GM10248 (cell line): Measurements from ENCODE around the gene SSR4.

Source experiments
- CTCF ChIA-PET: fragments of 300-600 bp; sonication (Branson Sonifier 250); formaldehyde crosslinking; extraction: SDS; loops from one replicate; lab custom pipeline; 2021; ENCODE audit warnings: antibody characterized with exemption; lab: Yijun Ruan, JAX
- POLR2A ChIA-PET: fragments of 350-650 bp; sonication (Branson Sonifier 250); formaldehyde crosslinking; extraction: SDS; loops from one replicate; lab custom pipeline; 2020; ENCODE audit warnings: antibody characterized with exemption; lab: Yijun Ruan, JAX
- DNase-seq: peaks from one replicate; pipeline ENCODE4 v3.0.0; 2012; ENCODE audit errors: extremely low spot score
- TF ChIP-seq, protein P1 (sequence below): IDR thresholded peaks from 2 replicates; pipeline ENCODE4 v1.5.1; 2012; ENCODE audit warnings: mild to moderate bottlenecking, low read depth; ENCODE audit errors: extremely low read depth, missing control alignments, control extremely low read depth

Gene SSR4

GRCh38 chrX:153804100-153804595 is 9.7 kb downstream of the SSR4 start:
- DNase-seq = no peak
- ChIA-PET POLR2A (no interaction called here), CTCF (no interaction called here)
- TF ChIP-seq, protein P1, sequence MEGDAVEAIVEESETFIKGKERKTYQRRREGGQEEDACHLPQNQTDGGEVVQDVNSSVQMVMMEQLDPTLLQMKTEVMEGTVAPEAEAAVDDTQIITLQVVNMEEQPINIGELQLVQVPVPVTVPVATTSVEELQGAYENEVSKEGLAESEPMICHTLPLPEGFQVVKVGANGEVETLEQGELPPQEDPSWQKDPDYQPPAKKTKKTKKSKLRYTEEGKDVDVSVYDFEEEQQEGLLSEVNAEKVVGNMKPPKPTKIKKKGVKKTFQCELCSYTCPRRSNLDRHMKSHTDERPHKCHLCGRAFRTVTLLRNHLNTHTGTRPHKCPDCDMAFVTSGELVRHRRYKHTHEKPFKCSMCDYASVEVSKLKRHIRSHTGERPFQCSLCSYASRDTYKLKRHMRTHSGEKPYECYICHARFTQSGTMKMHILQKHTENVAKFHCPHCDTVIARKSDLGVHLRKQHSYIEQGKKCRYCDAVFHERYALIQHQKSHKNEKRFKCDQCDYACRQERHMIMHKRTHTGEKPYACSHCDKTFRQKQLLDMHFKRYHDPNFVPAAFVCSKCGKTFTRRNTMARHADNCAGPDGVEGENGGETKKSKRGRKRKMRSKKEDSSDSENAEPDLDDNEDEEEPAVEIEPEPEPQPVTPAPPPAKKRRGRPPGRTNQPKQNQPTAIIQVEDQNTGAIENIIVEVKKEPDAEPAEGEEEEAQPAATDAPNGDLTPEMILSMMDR = no peak

- ChIA-PET POLR2A (interaction anchor here (0.6 kb wide), 1 partner anchor 165 kb away, joined by 4 read pairs; no protein-coding TSS in a partner anchor), CTCF (no interaction called here)
- DNase-seq = no peak
Observed at GRCh38 chrX:153804621-153805020, 10.2 kb downstream of the SSR4 start.

GRCh38 chrX:153805436-153805835 is 11.0 kb downstream of the SSR4 start:
- DNase-seq = no peak
- CTCF ChIA-PET = no interaction called here
- POLR2A ChIA-PET = no interaction called here
- TF ChIP-seq, protein P1 = no peak

More at GRCh38 chrX:153804621-153805020, 10.2 kb downstream of the SSR4 start:
- TF ChIP-seq, protein P1 = no peak

- DNase-seq = no peak
- POLR2A ChIA-PET = no interaction called here
- CTCF ChIA-PET = no interaction called here
- TF ChIP-seq, protein P1 = no peak
Observed at GRCh38 chrX:153806999-153807575, 12.6 kb downstream of the SSR4 start.

DNA sequence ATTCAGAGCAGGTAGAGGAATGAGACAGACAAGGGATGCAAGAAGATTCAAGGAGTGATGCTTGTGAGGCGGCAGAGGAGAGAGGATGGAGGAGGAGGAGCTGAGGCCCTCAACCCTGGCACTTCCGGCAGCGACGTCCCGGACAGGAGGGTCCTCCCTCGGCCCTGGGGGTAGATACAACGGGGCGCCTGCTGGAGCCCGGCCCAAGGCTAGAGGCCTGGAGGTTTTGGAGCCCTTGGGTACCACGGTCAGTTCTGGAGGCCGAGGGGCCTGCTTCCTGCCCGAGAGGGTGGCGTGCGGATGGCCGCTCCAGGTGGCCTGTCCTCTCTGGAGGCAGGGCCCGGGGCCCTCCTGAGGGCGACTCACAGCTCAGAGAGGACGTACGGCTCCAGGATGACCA is 13.5 kb downstream of the SSR4 start:
- no peak for DNase-seq
- ChIA-PET CTCF (no interaction called here), POLR2A (no interaction called here)
- TF ChIP-seq, protein P1 = no peak

GRCh38 chrX:153812220-153812619 is 17.8 kb downstream of the SSR4 start:
- POLR2A ChIA-PET = no interaction called here
- DNase-seq = no peak
- CTCF ChIA-PET = no interaction called here
- TF ChIP-seq, protein P1 = no peak
